MM.1S (cell line): ENCODE measurements around the gene ELN.

Experiments
- DNase-seq: peaks from one replicate; pipeline ENCODE4 v3.0.0-alpha.2; 2015
- H2AFZ ChIP-seq: fragments of 300-600 bp; sonication (generic); 2 replicates; pipeline ENCODE4 v1.6.0; 2016; ENCODE audit warnings: antibody characterized with exemption, low read length
- H3F3A ChIP-seq: fragments of 300-600 bp; sonication (generic); 2 replicates; pipeline ENCODE4 v1.6.1; 2016; ENCODE audit warnings: mild to moderate bottlenecking, antibody characterized with exemption, low read length, moderate library complexity, mixed read lengths; ENCODE audit not compliant: insufficient read depth
- H3K27ac ChIP-seq: fragments of 300-600 bp; sonication (generic); 2 replicates; pipeline ENCODE4 v1.5.1; 2016; ENCODE audit warnings: mild to moderate bottlenecking, low read length
- H3K27me3 ChIP-seq: fragments of 300-600 bp; sonication (generic); replicated peaks from 2 replicates; pipeline ENCODE4 v1.6.0; 2016; ENCODE audit warnings: low read length; ENCODE audit not compliant: insufficient read depth
- H3K36me3 ChIP-seq: fragments of 300-600 bp; sonication (generic); replicated peaks from 2 replicates; pipeline ENCODE4 v1.6.1; 2016; ENCODE audit warnings: mild to moderate bottlenecking, low read length, mixed read lengths; ENCODE audit not compliant: insufficient read depth
- H3K4me1 ChIP-seq: fragments of 300-600 bp; sonication (generic); 2 replicates; pipeline ENCODE4 v1.6.1; 2016; ENCODE audit warnings: low read length, mixed read lengths
- H3K4me2 ChIP-seq: fragments of 300-600 bp; sonication (generic); 2 replicates; pipeline ENCODE4 v1.6.0; 2016; ENCODE audit warnings: low read depth, low read length
- H3K4me3 ChIP-seq: fragments of 300-600 bp; sonication (generic); 2 replicates; pipeline ENCODE4 v1.5.1; 2016; ENCODE audit warnings: low read length, mixed read lengths
- H3K79me2 ChIP-seq: fragments of 300-600 bp; sonication (generic); 2 replicates; pipeline ENCODE4 v1.6.1; 2016; ENCODE audit warnings: mixed run types, low read length, mixed read lengths
- H3K9ac ChIP-seq: fragments of 300-600 bp; sonication (generic); 2 replicates; pipeline ENCODE4 v1.6.1; 2016; ENCODE audit warnings: low read length, mixed read lengths
- H3K9me2 ChIP-seq: fragments of 300-600 bp; sonication (generic); replicated peaks from 2 replicates; pipeline ENCODE4 v1.6.1; 2016; ENCODE audit warnings: mild to moderate bottlenecking, low read length, mixed read lengths; ENCODE audit not compliant: insufficient read depth
- H3K9me3 ChIP-seq: fragments of 300-600 bp; sonication (generic); replicated peaks from 2 replicates; pipeline ENCODE4 v1.6.1; 2016; ENCODE audit warnings: mild to moderate bottlenecking, low read length, mixed read lengths; ENCODE audit not compliant: insufficient read depth
- H4K20me1 ChIP-seq: fragments of 300-600 bp; sonication (generic); 2 replicates; pipeline ENCODE4 v1.6.1; 2016; ENCODE audit warnings: mild to moderate bottlenecking, low read length, moderate library complexity, mixed read lengths; ENCODE audit not compliant: insufficient read depth
- CTCF ChIP-seq: fragments of 300-600 bp; sonication (generic); IDR thresholded peaks from 2 replicates; pipeline ENCODE4 v1.5.1; 2016; ENCODE audit warnings: antibody characterized with exemption, low read length, mixed read lengths
- EZH2 ChIP-seq: fragments of 300-600 bp; sonication (generic); optimal IDR thresholded peaks from 2 replicates; pipeline ENCODE3; 2017; ENCODE audit warnings: low read depth, mild to moderate bottlenecking, antibody characterized with exemption, low read length, mixed read lengths
- EZH2phosphoT487 ChIP-seq: fragments of 300-600 bp; sonication (generic); IDR thresholded peaks from 2 replicates; pipeline ENCODE4 v1.6.1; 2018; ENCODE audit warnings: antibody characterized with exemption, low read length

Gene ELN

GRCh38 chr7:74032624-74033371 lies 4.8 kb downstream of the ELN start:
- Histone ChIP-seq H3K4me3 (no peak overlapping the region), H3K36me3 (no peaks in the 10 kb centered on the region), H3K4me1 (no peaks in the 10 kb centered on the region), H3K9ac (no peak overlapping the region), H4K20me1 (no peaks in the 10 kb centered on the region), H3K79me2 (no peaks in the 10 kb centered on the region), H3K4me2 (no peak overlapping the region), H3K9me2 (no peaks in the 10 kb centered on the region), H3K9me3 (no peaks in the 10 kb centered on the region), H3F3A (no peaks in the 10 kb centered on the region), H3K27me3 (peaks cover 43% of the 10 kb centered on the region), H2AFZ (no peak overlapping the region), H3K27ac (no peak overlapping the region)
- TF ChIP-seq EZH2phosphoT487 (no peak), CTCF (no peak)
- no peak for DNase-seq

GRCh38 chr7:74033372-74034311 lies 5.7 kb downstream of the ELN start:
- H2AFZ ChIP-seq, result no peak overlapping the region
- H3K9me3 ChIP-seq, result no peaks in the 10 kb centered on the region
- no peak overlapping the region for H3K9ac ChIP-seq
- DNase-seq, result no peak
- peaks cover 37% of the 10 kb centered on the region for H3K27me3 ChIP-seq
- H3K79me2 ChIP-seq, result no peaks in the 10 kb centered on the region
- H3K4me3 ChIP-seq, result no peak overlapping the region
- H3K27ac ChIP-seq, result no peak overlapping the region
- TF ChIP-seq EZH2phosphoT487 (no peak), EZH2 (no peak), CTCF (no peak)
- H4K20me1 ChIP-seq, result no peaks in the 10 kb centered on the region
- no peaks in the 10 kb centered on the region for H3F3A ChIP-seq
- H3K36me3 ChIP-seq, result no peaks in the 10 kb centered on the region
- no peak overlapping the region for H3K4me2 ChIP-seq
- no peaks in the 10 kb centered on the region for H3K4me1 ChIP-seq
- H3K9me2 ChIP-seq, result no peaks in the 10 kb centered on the region

GRCh38 chr7:74037609-74038008 lies 9.6 kb downstream of the ELN start:
- TF ChIP-seq EZH2 (no peak), CTCF (no peak), EZH2phosphoT487 (no peak)
- no peak for DNase-seq
- H3K4me3 ChIP-seq, result no peak overlapping the region
- no peaks in the 10 kb centered on the region for H3K9me2 ChIP-seq
- H3K4me2 ChIP-seq, result no peak overlapping the region
- H3K4me1 ChIP-seq, result no peaks in the 10 kb centered on the region
- H3K9me3 ChIP-seq, result no peaks in the 10 kb centered on the region
- H3K36me3 ChIP-seq, result no peaks in the 10 kb centered on the region
- H3K27me3 ChIP-seq, result peaks cover 37% of the 10 kb centered on the region
- H4K20me1 ChIP-seq, result no peaks in the 10 kb centered on the region
- no peak overlapping the region for H2AFZ ChIP-seq
- no peak overlapping the region for H3K27ac ChIP-seq
- H3F3A ChIP-seq, result no peaks in the 10 kb centered on the region
- H3K79me2 ChIP-seq, result no peaks in the 10 kb centered on the region
- H3K9ac ChIP-seq, result no peak overlapping the region
